Muscle layer of colon (tissue), 2 donors: Measurements from ENCODE around the gene INSRR.
A peak's percentile ranks its signal among the peaks of the same experiment; 100 is the strongest.

Source experiments
- H3K27ac ChIP-seq: one replicate; pipeline ENCODE4 v1.7.0; 2013; ENCODE audit warnings: low read depth, mild to moderate bottlenecking, low read length, moderate library complexity
- H3K27me3 ChIP-seq, 2 donors: one replicate each; pipeline ENCODE4 v1.7.0; 2013; ENCODE audit warnings: low read length in 2 of 2, mild to moderate bottlenecking in 2 of 2; ENCODE audit not compliant: insufficient read depth in 2 of 2, control insufficient read depth in 1 of 2
- H3K36me3 ChIP-seq: one replicate; pipeline ENCODE4 v1.7.0; 2013; ENCODE audit warnings: mild to moderate bottlenecking, low read length; ENCODE audit not compliant: insufficient read depth
- H3K4me1 ChIP-seq: one replicate; pipeline ENCODE4 v1.7.0; 2013; ENCODE audit warnings: mild to moderate bottlenecking, low read length; ENCODE audit not compliant: insufficient read depth
- H3K4me3 ChIP-seq, 2 donors: one replicate each; pipeline ENCODE4 v1.7.0; 2013; ENCODE audit warnings: low read length in 2 of 2, low read depth in 1 of 2, mild to moderate bottlenecking in 1 of 2, moderate library complexity in 1 of 2
- H3K9ac ChIP-seq: one replicate; pipeline ENCODE4 v1.7.0; 2013; ENCODE audit warnings: low read length
- H3K9me3 ChIP-seq: one replicate; pipeline ENCODE4 v1.7.0; 2013; ENCODE audit warnings: mild to moderate bottlenecking, low read length
- donor health status: abdominal sarcoma.
- donor health status: Adenocarcinoma of cecum.

Gene INSRR

DNA sequence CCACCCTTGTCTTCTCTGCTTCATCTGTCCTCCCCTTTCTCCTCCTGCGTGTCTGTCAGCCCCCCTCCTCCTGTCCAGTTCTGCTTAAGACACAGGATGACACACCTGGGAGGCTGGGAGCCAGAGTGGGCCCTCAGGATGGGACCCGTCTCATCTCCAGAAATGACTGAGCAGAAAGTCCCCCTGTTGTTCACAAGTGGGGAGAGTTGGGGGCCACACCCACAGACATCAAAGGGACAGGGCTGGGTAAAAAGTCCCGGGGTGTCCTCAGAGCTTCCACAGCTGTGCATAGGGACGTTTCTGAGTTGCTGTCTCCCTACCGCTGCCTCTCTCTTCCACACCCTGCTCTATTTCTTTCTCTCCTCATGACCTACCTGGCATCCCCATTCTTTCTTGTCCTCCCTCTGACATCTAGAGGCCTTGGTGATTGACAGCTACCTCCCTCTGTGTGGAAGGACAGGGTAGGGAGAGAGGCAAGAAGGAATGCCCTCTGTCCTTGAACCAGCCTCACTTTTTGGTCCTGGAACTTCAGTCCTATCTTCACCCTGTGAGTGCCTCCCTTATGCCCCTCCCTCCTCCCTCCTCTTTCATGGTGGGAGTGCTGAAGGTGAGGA, 22.8 kb downstream of the INSRR start:
- no peaks in the 10 kb centered on the region for H3K36me3 ChIP-seq
- peaks cover 0 to 27% of the 10 kb centered on the region in 2 donors for H3K27me3 ChIP-seq
- H3K27ac ChIP-seq: no peak overlapping the region
- no peaks in the 10 kb centered on the region for H3K9me3 ChIP-seq
- H3K4me1 ChIP-seq: no peaks in the 10 kb centered on the region
- no peak overlapping the region for H3K4me3 ChIP-seq
- no peak overlapping the region for H3K9ac ChIP-seq

DNA sequence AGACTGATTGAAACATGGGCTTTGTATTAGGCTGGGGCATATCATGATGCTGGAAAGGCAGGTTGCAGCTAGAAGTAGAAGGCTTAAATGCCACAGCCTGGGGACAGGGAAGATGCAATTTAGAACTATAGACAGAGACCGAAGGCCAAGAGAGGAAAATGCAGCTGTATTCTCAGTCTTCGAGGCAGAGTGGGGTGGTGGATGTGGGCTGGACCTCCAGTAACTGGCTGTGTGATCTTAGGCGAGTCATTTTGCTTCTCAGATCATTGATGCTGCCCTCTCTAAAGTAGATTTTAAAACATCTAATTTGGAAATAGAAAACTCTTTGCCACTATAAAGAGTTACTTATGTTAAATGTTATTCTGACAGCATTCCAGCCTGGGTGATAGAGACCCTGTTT, 24.6 kb downstream of the INSRR start:
- Histone ChIP-seq H3K4me1 (no peaks in the 10 kb centered on the region), H3K4me3 (no peak overlapping the region), H3K9me3 (no peaks in the 10 kb centered on the region), H3K27me3 (peaks cover 0 to 12% of the 10 kb centered on the region in 2 donors), H3K36me3 (no peaks in the 10 kb centered on the region), H3K27ac (no peak overlapping the region), H3K9ac (no peak overlapping the region)

DNA sequence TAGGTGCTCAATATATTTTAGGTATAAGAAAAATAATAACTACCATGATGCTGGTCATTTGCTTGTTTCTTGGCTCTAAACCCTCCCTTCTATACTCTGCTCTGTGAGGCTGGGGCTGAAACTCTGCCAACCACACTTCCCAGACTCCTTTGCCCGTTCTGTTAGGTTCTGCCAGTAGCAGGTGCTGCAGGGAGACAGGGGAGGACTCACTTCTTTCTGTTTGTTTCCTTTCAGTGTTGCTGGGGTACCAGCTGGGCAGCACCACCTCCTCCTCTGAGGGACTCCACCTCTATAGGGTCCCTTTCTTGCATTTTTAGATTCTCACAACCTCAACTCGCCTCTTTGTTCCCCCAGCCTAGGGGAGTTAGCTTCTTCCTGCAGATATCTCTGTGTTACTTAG, 25.3 kb downstream of the INSRR start:
- peaks cover 0 to 5% of the 10 kb centered on the region in 2 donors for H3K27me3 ChIP-seq
- no peaks in the 10 kb centered on the region for H3K4me1 ChIP-seq
- no peak overlapping the region for H3K27ac ChIP-seq
- H3K36me3 ChIP-seq: no peaks in the 10 kb centered on the region
- no peak overlapping the region for H3K4me3 ChIP-seq
- H3K9me3 ChIP-seq: no peaks in the 10 kb centered on the region
- H3K9ac ChIP-seq: no peak overlapping the region

DNA sequence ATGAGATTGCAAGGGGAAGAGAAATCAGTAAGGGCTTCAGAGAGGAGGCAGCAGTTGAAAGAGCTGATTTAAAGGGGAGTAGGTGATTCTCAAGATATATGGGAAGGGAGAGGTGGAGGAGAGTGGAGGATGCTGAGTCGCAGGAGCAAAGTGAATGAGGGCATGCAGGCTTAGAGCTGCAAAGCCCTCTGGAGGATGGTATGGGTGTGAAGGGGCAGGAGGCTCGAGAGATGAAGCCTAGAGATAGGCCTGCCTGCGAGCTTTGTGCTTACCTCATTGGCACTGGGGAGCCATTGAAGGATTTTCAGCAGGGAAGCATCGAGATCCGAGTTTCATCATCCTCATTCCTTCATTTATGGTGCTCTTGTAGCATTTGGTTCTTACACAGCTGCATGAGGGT, 26.5 kb downstream of the INSRR start:
- H3K27ac ChIP-seq: no peak overlapping the region
- H3K36me3 ChIP-seq: no peaks in the 10 kb centered on the region
- H3K4me3 ChIP-seq: no peak overlapping the region
- no peaks in the 10 kb centered on the region for H3K9me3 ChIP-seq
- no peaks in the 10 kb centered on the region for H3K27me3 ChIP-seq
- no peaks in the 10 kb centered on the region for H3K4me1 ChIP-seq
- no peak overlapping the region for H3K9ac ChIP-seq

DNA sequence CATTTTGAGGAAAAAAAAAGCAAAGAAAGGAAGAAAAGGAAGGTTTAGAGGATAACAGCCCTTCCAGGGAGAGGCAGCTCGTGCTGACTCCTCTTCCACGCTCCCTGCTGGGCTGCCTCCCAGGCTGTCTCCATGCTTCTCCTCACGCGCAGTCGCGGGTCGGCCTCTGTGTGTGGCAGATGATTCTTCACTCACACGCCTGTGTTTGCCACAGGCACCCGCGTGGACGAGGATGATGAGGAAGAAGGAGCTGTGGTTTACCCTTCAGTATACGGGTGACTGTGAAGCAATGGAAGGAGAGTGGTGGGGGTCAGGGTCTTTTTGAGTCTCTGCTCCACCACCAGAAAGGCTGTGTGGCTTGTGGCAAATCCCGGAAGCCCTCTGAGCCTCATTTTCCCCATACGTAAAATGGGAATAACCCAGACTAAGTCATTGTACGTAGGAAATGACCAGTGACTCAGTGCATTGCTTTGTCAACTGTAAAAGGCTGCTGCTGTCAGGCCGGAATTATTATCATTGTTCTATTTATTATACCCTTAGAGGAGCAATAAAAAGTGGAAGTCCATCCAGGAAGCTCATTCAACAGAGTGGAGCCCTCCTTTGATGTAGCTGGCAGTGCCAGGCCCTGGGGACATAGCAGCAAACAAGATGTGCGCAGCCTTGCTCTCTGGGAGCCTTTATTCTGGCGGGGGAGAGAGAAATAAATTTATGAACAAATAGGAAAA, 30.4 kb downstream of the INSRR start:
- no peaks in the 10 kb centered on the region for H3K4me1 ChIP-seq
- no peaks in the 10 kb centered on the region for H3K27me3 ChIP-seq
- no peaks in the 10 kb centered on the region for H3K9me3 ChIP-seq
- no peak overlapping the region for H3K27ac ChIP-seq
- H3K4me3 ChIP-seq: no peak overlapping the region
- H3K9ac ChIP-seq: no peak overlapping the region
- H3K36me3 ChIP-seq: no peaks in the 10 kb centered on the region

DNA sequence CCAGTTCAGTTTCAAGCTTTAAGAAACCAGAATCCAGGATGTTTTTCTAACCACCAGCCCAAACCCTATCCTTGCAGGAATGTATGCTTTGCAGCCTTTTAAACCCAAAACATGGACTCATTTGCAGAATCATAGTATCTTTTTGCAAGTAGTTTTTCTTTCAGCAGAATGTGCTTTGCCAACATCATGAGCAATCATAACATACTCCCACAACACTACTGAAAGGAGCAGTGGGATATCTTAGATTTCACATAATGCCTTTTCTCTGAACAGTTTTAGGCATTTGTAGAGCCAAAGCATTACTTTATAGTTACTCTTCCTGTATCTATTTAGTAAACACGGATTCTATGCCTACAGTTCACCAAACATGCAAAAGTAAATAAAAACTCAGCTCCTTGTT, 32.3 kb downstream of the INSRR start:
- no peaks in the 10 kb centered on the region for H3K27me3 ChIP-seq
- no peak overlapping the region for H3K4me3 ChIP-seq
- no peaks in the 10 kb centered on the region for H3K9me3 ChIP-seq
- no peak overlapping the region for H3K9ac ChIP-seq
- H3K4me1 ChIP-seq: no peaks in the 10 kb centered on the region
- no peaks in the 10 kb centered on the region for H3K36me3 ChIP-seq
- no peak overlapping the region for H3K27ac ChIP-seq

DNA sequence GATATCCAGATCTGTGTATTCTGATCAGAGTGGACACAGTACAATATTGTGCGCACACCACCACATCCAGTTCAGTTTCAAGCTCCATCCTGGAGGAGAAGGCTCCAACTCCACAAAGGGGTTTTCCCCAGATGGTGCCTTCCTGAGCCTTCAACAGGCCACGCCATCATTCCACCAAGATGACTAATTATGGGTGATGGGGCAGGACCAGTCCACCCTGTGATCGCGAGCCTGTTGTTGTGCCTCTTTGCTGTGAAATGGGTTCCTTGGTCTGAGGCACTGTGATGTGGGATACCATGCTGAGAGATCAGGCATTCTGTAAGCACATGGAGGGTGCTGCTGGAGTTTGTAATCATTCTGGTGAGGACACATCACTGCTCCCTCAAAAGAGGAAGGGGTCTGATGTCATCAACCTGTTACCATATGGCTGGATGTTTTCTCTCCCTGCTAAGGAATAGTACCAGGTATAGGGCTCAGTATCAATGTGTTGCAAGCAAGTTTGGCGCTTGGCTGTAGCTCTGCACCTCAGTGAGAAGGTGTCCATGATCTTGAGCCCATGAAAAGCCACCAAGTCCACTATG, 35.6 kb downstream of the INSRR start:
- H3K27ac ChIP-seq: no peak overlapping the region
- H3K9ac ChIP-seq: no peak overlapping the region
- H3K9me3 ChIP-seq: no peaks in the 10 kb centered on the region
- H3K27me3 ChIP-seq: no peaks in the 10 kb centered on the region
- H3K4me3 ChIP-seq: no peak overlapping the region
- H3K36me3 ChIP-seq: no peaks in the 10 kb centered on the region
- no peaks in the 10 kb centered on the region for H3K4me1 ChIP-seq

DNA sequence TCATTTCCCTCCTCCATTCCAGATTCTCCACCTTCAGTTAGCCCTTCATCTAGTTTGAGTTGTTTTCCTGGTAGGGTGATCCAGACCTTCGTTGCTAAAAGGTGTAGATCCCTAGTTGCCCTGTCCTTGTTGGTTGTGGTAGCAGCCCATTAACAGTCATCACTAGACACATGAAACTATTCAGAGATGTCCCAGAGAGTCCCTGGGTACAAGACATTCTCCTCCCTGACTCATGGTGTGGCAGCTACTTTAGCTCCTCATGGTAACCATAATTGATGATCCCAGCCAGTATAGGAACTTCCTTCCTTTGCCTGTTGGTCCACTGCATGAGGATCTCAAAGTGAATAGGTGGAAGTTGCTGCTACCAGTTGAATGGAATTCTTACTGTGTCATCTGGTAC, 36.2 kb downstream of the INSRR start:
- Histone ChIP-seq H3K27me3 (no peaks in the 10 kb centered on the region), H3K4me1 (no peaks in the 10 kb centered on the region), H3K9me3 (no peaks in the 10 kb centered on the region), H3K9ac (no peak overlapping the region), H3K4me3 (no peak overlapping the region), H3K36me3 (no peaks in the 10 kb centered on the region), H3K27ac (no peak overlapping the region)

DNA sequence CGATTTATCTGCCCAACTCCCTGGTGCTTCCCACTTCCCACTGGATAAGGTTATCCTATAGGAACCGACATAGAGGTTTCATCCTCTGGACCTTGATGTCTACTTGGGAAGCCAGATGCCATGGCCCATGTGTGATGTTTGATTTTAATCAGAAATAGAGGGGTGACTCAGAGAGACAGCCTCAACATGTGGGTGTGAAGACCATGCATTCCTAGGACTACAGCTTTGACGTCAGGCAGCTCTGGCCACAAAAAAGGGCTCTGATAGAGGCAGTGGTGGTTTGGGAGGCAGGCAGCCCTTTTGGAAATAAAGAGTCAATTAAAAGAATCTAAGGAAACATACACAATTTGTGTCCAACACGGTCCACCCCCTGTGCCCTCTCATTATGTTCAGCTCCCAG, 37.1 kb downstream of the INSRR start:
- Histone ChIP-seq H3K9ac (no peak overlapping the region), H3K27me3 (no peaks in the 10 kb centered on the region), H3K4me3 (no peak overlapping the region), H3K36me3 (no peaks in the 10 kb centered on the region), H3K27ac (no peak overlapping the region), H3K9me3 (no peaks in the 10 kb centered on the region), H3K4me1 (no peaks in the 10 kb centered on the region)

DNA sequence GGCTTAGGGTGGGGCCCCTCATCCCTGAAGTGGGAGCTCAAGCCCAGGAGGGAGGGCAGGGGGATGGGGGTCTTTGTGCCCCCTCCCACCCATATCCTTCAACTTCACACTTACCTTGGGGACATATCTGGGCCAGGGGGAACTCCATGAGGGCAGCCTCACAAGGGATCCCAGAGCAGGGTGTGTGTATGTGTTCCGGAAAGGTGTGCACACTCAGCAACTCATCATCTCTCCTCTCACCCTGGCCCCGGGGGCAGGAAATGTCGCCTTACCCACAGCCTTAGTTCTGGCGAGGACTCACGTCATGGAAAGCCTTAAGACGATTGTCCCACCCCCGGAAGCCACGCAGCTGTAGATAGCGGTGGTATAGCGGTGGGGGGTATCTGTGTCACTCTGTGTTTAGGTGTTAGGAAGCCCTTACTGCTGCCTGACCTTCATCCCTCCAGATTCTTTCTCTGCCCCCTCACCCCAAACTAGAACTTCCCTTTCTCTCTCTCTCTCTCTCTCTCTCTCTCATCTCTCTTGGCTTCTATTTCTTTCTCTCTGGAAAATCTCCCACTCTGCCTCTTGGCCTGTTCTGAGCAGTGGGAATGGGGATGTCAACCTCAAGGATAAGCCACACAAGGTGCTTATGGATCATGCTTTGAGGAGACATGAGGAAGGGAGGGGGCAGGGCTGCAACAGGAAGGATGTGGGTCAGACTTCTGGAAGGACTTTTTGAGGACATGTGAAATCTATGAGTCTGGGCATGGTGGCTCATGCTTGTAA, 42.2 kb downstream of the INSRR start, which contains the start of gene SH2D2A:
SH2D2A (minus strand) TSS at position 288 of the 768 bp plus-strand sequence; CDS start at position 148, 140 bp downstream.
- H3K4me3 ChIP-seq: peak within 1 kb of the TSS in 1 of 2 donors; percentile 24

DNA sequence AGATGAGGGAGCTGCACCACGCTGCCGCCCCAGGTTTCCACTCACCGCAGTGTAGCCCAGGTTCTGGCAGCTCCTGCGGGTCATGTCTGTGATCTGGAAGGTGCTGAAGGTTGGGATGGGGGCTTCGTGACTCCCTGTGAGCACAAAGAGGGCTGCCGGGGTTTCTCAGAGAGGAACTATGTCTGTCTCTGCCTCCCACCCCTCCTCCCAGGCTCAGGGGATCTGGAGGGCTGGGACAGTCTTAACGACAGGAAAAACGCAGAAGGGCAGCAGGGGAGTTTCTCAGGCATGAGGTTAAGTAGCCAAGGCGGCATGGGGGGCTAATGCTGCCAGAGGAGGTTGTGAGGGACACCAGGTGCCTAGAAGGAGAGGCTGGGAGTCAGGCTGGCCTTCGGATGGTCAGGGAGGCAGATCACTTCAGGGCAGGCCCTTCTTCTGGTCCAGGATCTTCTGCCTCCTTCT, 42.9 kb downstream of the INSRR start:
- Histone ChIP-seq H3K9ac (no peak overlapping the region), H3K9me3 (no peaks in the 10 kb centered on the region), H3K36me3 (no peaks in the 10 kb centered on the region), H3K27ac (no peak overlapping the region), H3K27me3 (peaks cover 0 to 22% of the 10 kb centered on the region in 2 donors), H3K4me1 (peaks cover 18% of the 10 kb centered on the region), H3K4me3 (peak overlapping the region in 1 of 2 donors; percentile 24)

More for the DNA sequence above, 42.2 kb downstream of the INSRR start, which contains the start of gene SH2D2A:
- no peak within 1 kb of the TSS for H3K27ac ChIP-seq
- H3K9me3 ChIP-seq: no peaks in the 10 kb centered on the region
- no peak within 1 kb of the TSS for H3K9ac ChIP-seq
- peaks cover 18% of the 10 kb centered on the region for H3K4me1 ChIP-seq
- H3K27me3 ChIP-seq: peaks cover 0 to 21% of the 10 kb centered on the region in 2 donors
- no peaks in the 10 kb centered on the region for H3K36me3 ChIP-seq
